ENCODE data around the gene ZBTB7C.

DNA sequence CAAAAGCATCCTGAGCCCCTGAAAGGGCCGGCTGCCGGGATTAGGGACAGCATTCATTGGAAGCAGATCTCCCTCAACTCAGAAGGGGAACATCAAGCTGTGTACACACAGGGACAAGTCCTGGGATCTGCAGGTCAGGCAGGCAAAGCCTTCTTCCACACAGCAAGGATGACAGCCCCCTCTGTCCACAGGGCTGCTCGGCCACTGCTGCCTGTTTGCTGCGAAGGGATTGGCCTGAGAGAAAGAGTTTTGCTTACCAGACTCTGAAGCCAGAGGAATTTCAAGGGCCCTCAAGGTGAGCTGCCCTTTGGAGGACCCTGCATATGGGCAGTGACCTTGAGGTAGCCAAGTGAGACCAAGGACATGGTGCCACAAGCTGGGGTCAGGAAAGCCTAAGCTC is 11.1 kb downstream of the ZBTB7C start:
- no peak for TF ChIP-seq YY1 (IDR thresholded peaks at IDR 0.05; ENCODE audit: insufficient read depth, insufficient read length)
- no peak for TF ChIP-seq SUZ12 (IDR thresholded peaks at IDR 0.05; ENCODE audit: extremely low read depth, insufficient read depth, insufficient read length)

All from NT2/D1 (cell line).